ENCODE results near the gene CALR3. TPM values are rescaled to one million over a fixed set of nuclear protein-coding genes. Genes with fewer than 3 reads are reported as not detected.

Gene CALR3
- total and polyA plus RNA-seq, 10 of the 15 experiments (the other 5 are each of a cell fraction or from before 2014, with no cell fraction given) = 0.05 to 0.45 (median 0.12) TPM; not detected in 2

DNA sequence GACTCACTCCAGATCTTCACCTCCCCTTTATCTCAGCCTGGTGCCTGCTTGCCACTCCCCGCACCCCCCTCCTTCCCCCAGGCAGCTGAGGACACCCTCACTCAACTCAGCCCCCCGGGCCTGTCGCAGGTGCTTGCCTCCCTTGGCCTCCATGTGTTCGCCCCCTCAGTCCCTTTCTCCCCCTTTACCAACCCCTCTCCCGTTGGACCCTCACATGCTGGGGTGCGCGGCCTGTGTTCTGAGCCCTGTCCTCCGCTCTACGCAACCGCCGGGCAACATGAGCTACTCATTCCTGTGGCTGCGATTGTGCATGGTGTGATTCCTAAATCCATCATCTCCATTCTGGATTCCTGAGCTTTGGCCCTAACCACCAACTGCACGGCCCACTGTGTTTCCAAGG, 41.1 kb upstream of the CALR3 start (continued):
- TF ChIP-seq MTA2 (IDR thresholded peaks at IDR 0.05; ENCODE audit: low read depth) (no peak), MEF2B (IDR thresholded peaks at IDR 0.05; ENCODE audit: partially characterized antibody, poor library complexity, severe bottlenecking) (no peak)

DNA sequence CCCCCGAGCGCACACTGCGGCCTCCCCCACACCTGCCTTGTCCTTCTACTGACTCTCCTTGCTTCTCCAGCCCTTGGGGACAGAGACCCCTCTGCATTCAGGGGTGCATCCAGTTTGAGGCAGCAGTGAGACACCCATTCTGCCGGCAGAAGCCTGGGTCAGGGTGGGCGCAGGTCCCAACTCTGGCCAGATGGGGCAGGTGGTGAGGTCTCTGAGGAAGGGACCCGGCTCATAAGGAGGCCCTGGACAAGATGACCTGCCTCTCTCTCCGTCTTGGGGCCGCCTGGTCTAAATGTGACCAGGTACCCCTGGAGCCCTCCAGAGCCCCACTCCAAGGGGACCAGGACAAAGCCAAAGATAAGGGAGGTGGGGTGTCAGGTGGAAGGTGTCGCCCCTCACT, 40.2 kb upstream of the CALR3 start:
- no TSS peak for BruUV-seq (replicated peaks)
- ChIA-PET RAD21 (ENCODE audit: unreplicated experiment) (no interaction called here), SMC1A (ENCODE audit: uncharacterized antibody, unreplicated experiment) (no interaction called here), POLR2A (interaction anchor here (0.5 kb wide), 1 partner anchor 88 kb away, joined by 3 read pairs; no protein-coding TSS in a partner anchor), CTCF (no interaction called here)
- Histone ChIP-seq H3K79me2 (ENCODE audit: control insufficient read depth, insufficient read depth, low read length) (peaks cover 38% of the 10 kb centered on the region), H3K36me3 (ENCODE audit: control insufficient read depth in 2 of 2, insufficient read depth in 2 of 2, low read length in 1 of 2) (peaks cover 16 to 44% of the 10 kb centered on the region in 2 experiments; a peak in 3 of 4 replicates), H3K9ac (ENCODE audit: control insufficient read depth, insufficient read depth, low read length) (no peak overlapping the region), H3K27me3 (replicated peaks in 1 of 2; ENCODE audit: control insufficient read depth in 2 of 2, insufficient read depth in 2 of 2, low read length in 1 of 2) (no peaks in the 10 kb centered on the region), H3K4me1 (ENCODE audit: control insufficient read depth, insufficient read depth, low read length) (peaks cover 5% of the 10 kb centered on the region; the same call in 1 of the 2 replicates), H4K20me1 (ENCODE audit: control insufficient read depth, insufficient read depth) (peaks cover under 1% of the 10 kb centered on the region; the same call in 1 of the 2 replicates), H2AFZ (ENCODE audit: control insufficient read depth, low read depth, low read length) (no peak overlapping the region), H3K9me3 (replicated peaks; ENCODE audit: control insufficient read depth, insufficient read depth, low read length) (no peaks in the 10 kb centered on the region; the same call in 2 of the 3 replicates), H3K4me2 (ENCODE audit: control insufficient read depth, insufficient read depth) (no peak overlapping the region), H3K4me3 (no peak overlapping the region), H3K27ac (ENCODE audit: control insufficient read depth, insufficient read depth) (no peak overlapping the region)
- DNase-seq (ENCODE audit: low read depth, low spot score) (no peak), ATAC-seq (peak; percentile 38; the same call in 2 of the 3 replicates), FAIRE-seq (no peak)
- in situ Hi-C loops (cut with MboI) = no loop called here
- 97% methylated on average over 9 of the region's 9 CpGs for WGBS (ENCODE audit: insufficient coverage, insufficient replicate concordance, low lambda C conversion rate, missing lambda C conversion rate)
- TF ChIP-seq KDM1A (IDR thresholded peaks at IDR 0.05; ENCODE audit: borderline replicate concordance) = no peak
- TF ChIP-seq SMAD5 (IDR thresholded peaks at IDR 0.05; ENCODE audit: low read depth) = no peak
- TF ChIP-seq, protein P1, sequence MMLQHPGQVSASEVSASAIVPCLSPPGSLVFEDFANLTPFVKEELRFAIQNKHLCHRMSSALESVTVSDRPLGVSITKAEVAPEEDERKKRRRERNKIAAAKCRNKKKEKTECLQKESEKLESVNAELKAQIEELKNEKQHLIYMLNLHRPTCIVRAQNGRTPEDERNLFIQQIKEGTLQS (IDR thresholded peaks at IDR 0.05; ENCODE audit: borderline replicate concordance, extremely low read depth, low read depth, low read length) = no peak
- TF ChIP-seq CHD1 (IDR thresholded peaks at IDR 0.05; ENCODE audit: low read depth, low read length) = no peak
- TF ChIP-seq, protein P2, sequence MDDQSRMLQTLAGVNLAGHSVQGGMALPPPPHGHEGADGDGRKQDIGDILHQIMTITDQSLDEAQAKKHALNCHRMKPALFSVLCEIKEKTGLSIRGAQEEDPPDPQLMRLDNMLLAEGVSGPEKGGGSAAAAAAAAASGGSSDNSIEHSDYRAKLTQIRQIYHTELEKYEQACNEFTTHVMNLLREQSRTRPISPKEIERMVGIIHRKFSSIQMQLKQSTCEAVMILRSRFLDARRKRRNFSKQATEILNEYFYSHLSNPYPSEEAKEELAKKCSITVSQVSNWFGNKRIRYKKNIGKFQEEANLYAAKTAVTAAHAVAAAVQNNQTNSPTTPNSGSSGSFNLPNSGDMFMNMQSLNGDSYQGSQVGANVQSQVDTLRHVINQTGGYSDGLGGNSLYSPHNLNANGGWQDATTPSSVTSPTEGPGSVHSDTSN (IDR thresholded peaks at IDR 0.05; ENCODE audit: insufficient replicate concordance, low read depth, low read length) = no peak
- TF ChIP-seq CBX5 (IDR thresholded peaks at IDR 0.05; ENCODE audit: low read depth) = no peak
- TF ChIP-seq, protein P3, sequence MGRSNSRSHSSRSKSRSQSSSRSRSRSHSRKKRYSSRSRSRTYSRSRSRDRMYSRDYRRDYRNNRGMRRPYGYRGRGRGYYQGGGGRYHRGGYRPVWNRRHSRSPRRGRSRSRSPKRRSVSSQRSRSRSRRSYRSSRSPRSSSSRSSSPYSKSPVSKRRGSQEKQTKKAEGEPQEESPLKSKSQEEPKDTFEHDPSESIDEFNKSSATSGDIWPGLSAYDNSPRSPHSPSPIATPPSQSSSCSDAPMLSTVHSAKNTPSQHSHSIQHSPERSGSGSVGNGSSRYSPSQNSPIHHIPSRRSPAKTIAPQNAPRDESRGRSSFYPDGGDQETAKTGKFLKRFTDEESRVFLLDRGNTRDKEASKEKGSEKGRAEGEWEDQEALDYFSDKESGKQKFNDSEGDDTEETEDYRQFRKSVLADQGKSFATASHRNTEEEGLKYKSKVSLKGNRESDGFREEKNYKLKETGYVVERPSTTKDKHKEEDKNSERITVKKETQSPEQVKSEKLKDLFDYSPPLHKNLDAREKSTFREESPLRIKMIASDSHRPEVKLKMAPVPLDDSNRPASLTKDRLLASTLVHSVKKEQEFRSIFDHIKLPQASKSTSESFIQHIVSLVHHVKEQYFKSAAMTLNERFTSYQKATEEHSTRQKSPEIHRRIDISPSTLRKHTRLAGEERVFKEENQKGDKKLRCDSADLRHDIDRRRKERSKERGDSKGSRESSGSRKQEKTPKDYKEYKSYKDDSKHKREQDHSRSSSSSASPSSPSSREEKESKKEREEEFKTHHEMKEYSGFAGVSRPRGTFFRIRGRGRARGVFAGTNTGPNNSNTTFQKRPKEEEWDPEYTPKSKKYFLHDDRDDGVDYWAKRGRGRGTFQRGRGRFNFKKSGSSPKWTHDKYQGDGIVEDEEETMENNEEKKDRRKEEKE (IDR thresholded peaks at IDR 0.05) = no peak
- TF ChIP-seq TCF7 (IDR thresholded peaks at IDR 0.05; ENCODE audit: borderline replicate concordance) = no peak
- no peak for TF ChIP-seq KLF5 (IDR thresholded peaks at IDR 0.05; ENCODE audit: partially characterized antibody)
- intact Hi-C loops (cut with micrococcal nuclease; ENCODE audit: unreplicated experiment) = no loop called here

Measured in GM12878 (cell line).